SK-N-SH treated with all-trans-retinoic acid at 6 μM for 48 hours (cell line): ENCODE results near the gene ZNF749.
A peak's percentile ranks its signal among the peaks of the same experiment; 100 is the strongest.

Experiments
- ATAC-seq: fragments of 200-7000 bp; cut with Tn5 transposase; 3 replicates; pipeline ENCODE4 v1.9.1; 2020; ENCODE audit warnings: mild to moderate bottlenecking, moderate library complexity
- ARNTL ChIP-seq: fragments of 450-650 bp; formaldehyde crosslinking; IDR thresholded peaks from 2 replicates; pipeline ENCODE4 v1.5.0; 2020; ENCODE audit warnings: low read depth, mild to moderate bottlenecking, moderate library complexity, borderline replicate concordance
- BACH2 ChIP-seq: fragments of 250-450 bp; sonication (Bioruptor Pico); IDR thresholded peaks from 2 replicates; pipeline ENCODE4 v1.9.0; 2021; ENCODE audit warnings: mild to moderate bottlenecking, borderline replicate concordance
- CSDC2 ChIP-seq: fragments of 250-450 bp; sonication (Bioruptor Pico); IDR thresholded peaks from 2 replicates; pipeline ENCODE4 v1.5.0; 2020; ENCODE audit warnings: mild to moderate bottlenecking, moderate library complexity
- ESRRG ChIP-seq: fragments of 250-450 bp; sonication (Bioruptor Pico); IDR thresholded peaks from 2 replicates; pipeline ENCODE4 v1.6.1; 2021; ENCODE audit warnings: mild to moderate bottlenecking
- GLIS3 ChIP-seq: fragments of 250-450 bp; sonication (Bioruptor Pico); IDR thresholded peaks from 2 replicates; pipeline ENCODE4 v1.5.0; 2020; ENCODE audit warnings: mild to moderate bottlenecking, moderate library complexity
- ISL1 ChIP-seq: fragments of 250-450 bp; sonication (Bioruptor Pico); IDR thresholded peaks from 2 replicates; pipeline ENCODE4 v2.1.2; 2022; ENCODE audit warnings: mild to moderate bottlenecking, moderate library complexity
- OSR1 ChIP-seq: fragments of 250-450 bp; sonication (Bioruptor Pico); IDR thresholded peaks from 2 replicates; pipeline ENCODE4 v1.8.0; 2022; ENCODE audit warnings: moderate library complexity, mild to moderate bottlenecking, inconsistent platforms
- POU6F1 ChIP-seq: fragments of 250-450 bp; sonication (Bioruptor Pico); IDR thresholded peaks from 2 replicates; pipeline ENCODE4 v1.8.0; 2021; ENCODE audit warnings: low read depth, mild to moderate bottlenecking, moderate library complexity, borderline replicate concordance
- PPARA ChIP-seq: fragments of 250-450 bp; sonication (Bioruptor Pico); IDR thresholded peaks from 2 replicates; pipeline ENCODE4 v1.5.0; 2020; ENCODE audit warnings: mild to moderate bottlenecking, borderline replicate concordance
- RARB ChIP-seq: fragments of 250-450 bp; sonication (Bioruptor Pico); IDR thresholded peaks from 2 replicates; pipeline ENCODE4 v1.8.0; 2021; ENCODE audit warnings: mild to moderate bottlenecking, moderate library complexity
- SNAI2 ChIP-seq: fragments of 250-450 bp; sonication (Bioruptor Pico); IDR thresholded peaks from 2 replicates; pipeline ENCODE4 v1.5.0; 2020; ENCODE audit warnings: mild to moderate bottlenecking, moderate library complexity
- TCF4 ChIP-seq: fragments of 250-450 bp; sonication (Bioruptor Pico); IDR thresholded peaks from 2 replicates; pipeline ENCODE4 v1.8.0; 2021; ENCODE audit warnings: mild to moderate bottlenecking, moderate library complexity, borderline replicate concordance
- TOX ChIP-seq: fragments of 250-450 bp; sonication (Bioruptor Pico); IDR thresholded peaks from 2 replicates; pipeline ENCODE4 v1.8.0; 2021; ENCODE audit warnings: mild to moderate bottlenecking, moderate library complexity, borderline replicate concordance
- ZFP3 ChIP-seq: fragments of 250-450 bp; sonication (Bioruptor Pico); IDR thresholded peaks from 2 replicates; pipeline ENCODE4 v1.5.0; 2020; ENCODE audit warnings: mild to moderate bottlenecking, moderate library complexity
- ZFP30 ChIP-seq: fragments of 450-650 bp; formaldehyde crosslinking; IDR thresholded peaks from 2 replicates; pipeline ENCODE4 v1.5.0; 2022; ENCODE audit warnings: mild to moderate bottlenecking, moderate library complexity
- ZNF565 ChIP-seq: fragments of 450-650 bp; formaldehyde crosslinking; conservative IDR thresholded peaks from 2 replicates; pipeline ENCODE4 v1.5.0; 2020; ENCODE audit warnings: low read depth, mild to moderate bottlenecking, moderate library complexity
- ZNF70 ChIP-seq: fragments of 450-650 bp; formaldehyde crosslinking; IDR thresholded peaks from 2 replicates; pipeline ENCODE4 v1.5.0; 2020; ENCODE audit warnings: mild to moderate bottlenecking, moderate library complexity
- ZNF8 ChIP-seq: fragments of 450-650 bp; formaldehyde crosslinking; IDR thresholded peaks from 2 replicates; pipeline ENCODE4 v1.5.0; 2020; ENCODE audit warnings: mild to moderate bottlenecking, moderate library complexity
- TF ChIP-seq, protein P1 (sequence below): fragments of 250-450 bp; sonication (Bioruptor Pico); IDR thresholded peaks from 2 replicates; pipeline ENCODE4 v1.5.1; 2021; ENCODE audit warnings: mild to moderate bottlenecking, moderate library complexity
- TF ChIP-seq, protein P2 (sequence below): fragments of 250-450 bp; sonication (Bioruptor Pico); IDR thresholded peaks from 2 replicates; pipeline ENCODE4 v1.5.1; 2020; ENCODE audit warnings: low read depth, mild to moderate bottlenecking, moderate library complexity
- TF ChIP-seq, protein P3 (sequence below): fragments of 250-450 bp; sonication (Bioruptor Pico); IDR thresholded peaks from 2 replicates; pipeline ENCODE4 v1.5.0; 2020; ENCODE audit warnings: mild to moderate bottlenecking, moderate library complexity

Gene ZNF749

DNA sequence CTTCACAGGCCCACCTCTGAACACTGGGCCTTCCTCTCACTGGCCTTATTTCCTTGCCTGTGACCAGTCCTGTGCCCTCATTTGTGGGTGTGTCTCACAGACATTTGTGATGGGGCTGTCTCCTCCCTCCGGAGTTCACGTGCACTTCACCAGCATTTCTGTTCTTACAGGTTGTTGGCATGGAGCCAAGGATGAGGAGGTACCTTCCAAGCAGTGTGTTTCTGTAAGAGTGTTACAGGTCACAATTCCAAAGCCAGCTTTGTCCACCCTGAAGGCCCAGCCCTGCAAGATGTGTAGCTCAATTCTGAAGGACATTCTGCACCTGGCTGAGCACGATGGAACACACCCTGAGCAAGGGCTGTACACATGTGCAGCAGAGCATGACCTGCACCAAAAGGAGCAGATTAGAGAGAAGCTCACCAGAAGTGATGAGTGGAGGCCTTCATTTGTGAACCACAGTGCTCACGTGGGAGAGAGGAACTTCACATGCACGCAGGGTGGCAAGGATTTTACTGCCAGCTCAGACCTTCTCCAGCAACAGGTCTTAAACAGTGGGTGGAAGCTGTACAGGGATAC, 8.1 kb downstream of the ZNF749 start (continued):
- TF ChIP-seq POU6F1 (CRISPR knock-in tag) (no peak), GLIS3 (CRISPR knock-in tag) (no peak), OSR1 (no peak), TOX (CRISPR knock-in tag) (no peak), TCF4 (CRISPR knock-in tag) (no peak), CSDC2 (CRISPR knock-in tag) (no peak)

- ATAC-seq, result no peak
- no peak for TF ChIP-seq TOX (CRISPR knock-in tag)
- no peak for TF ChIP-seq ESRRG (CRISPR knock-in tag)
- no peak for TF ChIP-seq SNAI2 (CRISPR knock-in tag)
- TF ChIP-seq, protein P1, sequence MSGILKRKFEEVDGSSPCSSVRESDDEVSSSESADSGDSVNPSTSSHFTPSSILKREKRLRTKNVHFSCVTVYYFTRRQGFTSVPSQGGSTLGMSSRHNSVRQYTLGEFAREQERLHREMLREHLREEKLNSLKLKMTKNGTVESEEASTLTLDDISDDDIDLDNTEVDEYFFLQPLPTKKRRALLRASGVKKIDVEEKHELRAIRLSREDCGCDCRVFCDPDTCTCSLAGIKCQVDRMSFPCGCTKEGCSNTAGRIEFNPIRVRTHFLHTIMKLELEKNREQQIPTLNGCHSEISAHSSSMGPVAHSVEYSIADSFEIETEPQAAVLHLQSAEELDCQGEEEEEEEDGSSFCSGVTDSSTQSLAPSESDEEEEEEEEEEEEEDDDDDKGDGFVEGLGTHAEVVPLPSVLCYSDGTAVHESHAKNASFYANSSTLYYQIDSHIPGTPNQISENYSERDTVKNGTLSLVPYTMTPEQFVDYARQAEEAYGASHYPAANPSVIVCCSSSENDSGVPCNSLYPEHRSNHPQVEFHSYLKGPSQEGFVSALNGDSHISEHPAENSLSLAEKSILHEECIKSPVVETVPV (CRISPR knock-in tag), result no peak
- TF ChIP-seq, protein P2, sequence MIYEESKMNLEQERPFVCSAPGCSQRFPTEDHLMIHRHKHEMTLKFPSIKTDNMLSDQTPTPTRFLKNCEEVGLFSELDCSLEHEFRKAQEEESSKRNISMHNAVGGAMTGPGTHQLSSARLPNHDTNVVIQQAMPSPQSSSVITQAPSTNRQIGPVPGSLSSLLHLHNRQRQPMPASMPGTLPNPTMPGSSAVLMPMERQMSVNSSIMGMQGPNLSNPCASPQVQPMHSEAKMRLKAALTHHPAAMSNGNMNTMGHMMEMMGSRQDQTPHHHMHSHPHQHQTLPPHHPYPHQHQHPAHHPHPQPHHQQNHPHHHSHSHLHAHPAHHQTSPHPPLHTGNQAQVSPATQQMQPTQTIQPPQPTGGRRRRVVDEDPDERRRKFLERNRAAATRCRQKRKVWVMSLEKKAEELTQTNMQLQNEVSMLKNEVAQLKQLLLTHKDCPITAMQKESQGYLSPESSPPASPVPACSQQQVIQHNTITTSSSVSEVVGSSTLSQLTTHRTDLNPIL (CRISPR knock-in tag), result no peak
- no peak for TF ChIP-seq TCF4 (CRISPR knock-in tag)
- TF ChIP-seq ZFP30, result no peak
- TF ChIP-seq ZFP3 (CRISPR knock-in tag), result no peak
- no peak for TF ChIP-seq ARNTL (CRISPR knock-in tag)
- TF ChIP-seq, protein P3, sequence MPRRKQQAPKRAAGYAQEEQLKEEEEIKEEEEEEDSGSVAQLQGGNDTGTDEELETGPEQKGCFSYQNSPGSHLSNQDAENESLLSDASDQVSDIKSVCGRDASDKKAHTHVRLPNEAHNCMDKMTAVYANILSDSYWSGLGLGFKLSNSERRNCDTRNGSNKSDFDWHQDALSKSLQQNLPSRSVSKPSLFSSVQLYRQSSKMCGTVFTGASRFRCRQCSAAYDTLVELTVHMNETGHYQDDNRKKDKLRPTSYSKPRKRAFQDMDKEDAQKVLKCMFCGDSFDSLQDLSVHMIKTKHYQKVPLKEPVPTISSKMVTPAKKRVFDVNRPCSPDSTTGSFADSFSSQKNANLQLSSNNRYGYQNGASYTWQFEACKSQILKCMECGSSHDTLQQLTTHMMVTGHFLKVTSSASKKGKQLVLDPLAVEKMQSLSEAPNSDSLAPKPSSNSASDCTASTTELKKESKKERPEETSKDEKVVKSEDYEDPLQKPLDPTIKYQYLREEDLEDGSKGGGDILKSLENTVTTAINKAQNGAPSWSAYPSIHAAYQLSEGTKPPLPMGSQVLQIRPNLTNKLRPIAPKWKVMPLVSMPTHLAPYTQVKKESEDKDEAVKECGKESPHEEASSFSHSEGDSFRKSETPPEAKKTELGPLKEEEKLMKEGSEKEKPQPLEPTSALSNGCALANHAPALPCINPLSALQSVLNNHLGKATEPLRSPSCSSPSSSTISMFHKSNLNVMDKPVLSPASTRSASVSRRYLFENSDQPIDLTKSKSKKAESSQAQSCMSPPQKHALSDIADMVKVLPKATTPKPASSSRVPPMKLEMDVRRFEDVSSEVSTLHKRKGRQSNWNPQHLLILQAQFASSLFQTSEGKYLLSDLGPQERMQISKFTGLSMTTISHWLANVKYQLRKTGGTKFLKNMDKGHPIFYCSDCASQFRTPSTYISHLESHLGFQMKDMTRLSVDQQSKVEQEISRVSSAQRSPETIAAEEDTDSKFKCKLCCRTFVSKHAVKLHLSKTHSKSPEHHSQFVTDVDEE, result no peak
These were observed 17.2 kb downstream of the ZNF749 start for GRCh38 chr19:57452307-57452706.

DNA sequence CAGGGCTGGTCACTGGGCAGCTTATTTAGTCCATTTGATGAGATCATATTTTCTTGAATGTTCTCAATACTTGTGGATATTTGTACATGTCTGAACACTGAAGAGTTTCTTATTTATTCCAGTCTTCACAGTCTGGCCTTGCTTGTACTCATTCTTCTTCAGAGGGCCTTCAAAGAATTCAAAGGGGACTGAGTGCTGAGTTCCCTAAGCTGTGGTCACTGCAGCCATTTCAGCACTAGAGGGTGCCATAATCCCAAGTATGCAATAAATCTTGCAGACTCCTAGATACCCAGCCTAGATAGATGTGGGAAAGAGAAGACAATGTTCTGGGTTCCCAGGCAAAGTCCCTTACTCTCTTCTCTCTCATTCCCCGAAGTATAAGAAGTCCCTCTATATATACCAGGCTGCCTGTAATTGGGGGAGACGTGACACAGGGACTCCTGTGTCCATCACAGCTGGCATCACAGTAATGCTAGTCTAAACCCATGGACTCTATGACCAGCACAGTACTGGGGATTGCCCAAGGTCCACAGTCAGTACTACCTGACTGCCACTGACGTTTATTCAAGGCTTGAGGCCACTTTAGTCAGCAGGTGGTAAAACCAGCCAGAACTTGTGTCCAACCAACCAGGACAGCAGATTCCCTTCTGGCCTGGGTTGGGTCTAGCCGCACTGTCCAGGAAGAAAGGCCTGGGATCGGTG, 30.7 kb downstream of the ZNF749 start:
- peak; percentile 67 for ATAC-seq
- TF ChIP-seq OSR1, result no peak
- no peak for TF ChIP-seq ESRRG (CRISPR knock-in tag)
- no peak for TF ChIP-seq ZNF8
- TF ChIP-seq, protein P1 (CRISPR knock-in tag), result no peak
- no peak for TF ChIP-seq PPARA (CRISPR knock-in tag)
- TF ChIP-seq ISL1 (CRISPR knock-in tag), result no peak

DNA sequence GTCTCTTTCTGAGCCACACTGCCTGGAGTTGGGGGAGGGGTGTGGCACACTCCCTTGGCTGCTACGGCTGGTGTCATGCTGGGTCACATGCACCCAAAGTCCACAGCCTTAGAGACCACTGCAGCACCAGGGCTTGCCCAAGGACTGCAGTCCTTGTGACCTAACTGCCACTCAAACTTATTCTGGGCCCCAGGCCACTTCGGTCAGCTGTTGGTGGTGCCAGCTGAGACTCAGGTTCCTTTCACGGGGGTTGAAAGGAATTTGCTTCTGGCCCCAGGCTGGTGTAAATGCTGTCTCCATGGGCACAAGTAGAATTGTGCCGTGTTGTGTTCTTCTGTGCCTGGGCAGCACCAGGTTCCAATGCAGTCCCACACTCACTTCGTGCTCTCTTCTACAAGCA, 31.4 kb downstream of the ZNF749 start:
- no peak for ATAC-seq
- TF ChIP-seq PPARA (CRISPR knock-in tag), result no peak
- no peak for TF ChIP-seq ZNF565
- no peak for TF ChIP-seq ZNF70 (CRISPR knock-in tag)
- TF ChIP-seq BACH2 (CRISPR knock-in tag), result no peak
- no peak for TF ChIP-seq RARB (CRISPR knock-in tag)
- no peak for TF ChIP-seq ZNF8
- no peak for TF ChIP-seq TCF4 (CRISPR knock-in tag)
- TF ChIP-seq ISL1 (CRISPR knock-in tag), result no peak
- TF ChIP-seq OSR1, result no peak
- TF ChIP-seq, protein P2 (CRISPR knock-in tag), result no peak
- no peak for TF ChIP-seq SNAI2 (CRISPR knock-in tag)
- TF ChIP-seq, protein P3, result no peak
- TF ChIP-seq ZFP3 (CRISPR knock-in tag), result no peak
- no peak for TF ChIP-seq GLIS3 (CRISPR knock-in tag)
- no peak for TF ChIP-seq ESRRG (CRISPR knock-in tag)
- TF ChIP-seq TOX (CRISPR knock-in tag), result no peak
